HepG2 (cell line): Measurements from ENCODE around the gene HIGD1A.
"Not testable (repeated sequence)": the region's sequence is repeated elsewhere in the genome, so short reads cannot be mapped to it uniquely, and the experiment has no call there.

ENCODE experiments used
- BCL3 ChIP-seq: sonication (generic); formaldehyde crosslinking; IDR thresholded peaks from 2 replicates; pipeline ENCODE4 v1.5.1; 2020; ENCODE audit warnings: mild to moderate bottlenecking, missing genetic modification reagents, moderate library complexity
- CTCF ChIP-seq: sonication (generic); formaldehyde crosslinking; IDR thresholded peaks from 2 replicates; pipeline ENCODE4 v1.5.0; 2020; ENCODE audit warnings: mild to moderate bottlenecking, missing genetic modification reagents, moderate library complexity
- HCFC1 ChIP-seq: fragments of 150-350 bp; IDR thresholded peaks from 2 replicates; pipeline ENCODE4 v1.6.1; 2014; ENCODE audit warnings: low read depth, low read length
- MAX ChIP-seq: IDR thresholded peaks from 2 replicates; pipeline ENCODE4 v1.6.1; 2012; ENCODE audit warnings: inconsistent platforms
- POLR2A ChIP-seq, 2 experiments: IDR thresholded peaks; 2 replicates each; pipeline ENCODE4 v1.6.1; 2011; ENCODE audit warnings: low read depth in 2 of 2, low read length in 2 of 2, mild to moderate bottlenecking in 1 of 2, moderate library complexity in 1 of 2; ENCODE audit not compliant: insufficient read depth in 1 of 2
- POLR2AphosphoS5 ChIP-seq: IDR thresholded peaks from 2 replicates; pipeline ENCODE4 v1.6.1; 2012; ENCODE audit warnings: low read depth, low read length
- SIN3A ChIP-seq: IDR thresholded peaks from 2 replicates; pipeline ENCODE4 v1.6.1; 2011; ENCODE audit warnings: low read depth, mild to moderate bottlenecking, control low read depth, low read length, borderline replicate concordance
- YEATS2 ChIP-seq: sonication (generic); formaldehyde crosslinking; IDR thresholded peaks from 2 replicates; pipeline ENCODE4 v1.4.0; 2020; ENCODE audit warnings: missing genetic modification reagents, borderline replicate concordance
- ZBTB2 ChIP-seq: sonication (generic); formaldehyde crosslinking; IDR thresholded peaks from 2 replicates; pipeline ENCODE4 v1.8.0; 2022; ENCODE audit warnings: low read depth, missing genetic modification reagents
- ZBTB33 ChIP-seq: sonication (generic); formaldehyde crosslinking; IDR thresholded peaks from 2 replicates; pipeline ENCODE4 v1.4.0; 2020; ENCODE audit warnings: missing genetic modification reagents
- ZKSCAN1 ChIP-seq: fragments of 150-350 bp; IDR thresholded peaks from 2 replicates; pipeline ENCODE4 v1.6.1; 2014; ENCODE audit warnings: low read length
- ZMAT3 ChIP-seq: sonication (generic); formaldehyde crosslinking; conservative IDR thresholded peaks from 2 replicates; pipeline ENCODE4 v1.7.0; 2021; ENCODE audit warnings: missing genetic modification reagents

- TF ChIP-seq ZMAT3; YEATS2; ZKSCAN1; HCFC1; CTCF (CRISPR knock-in tag); POLR2AphosphoS5; BCL3 (CRISPR knock-in tag); ZBTB2 (CRISPR knock-in tag); MAX; POLR2A (IDR thresholded peaks at IDR 0.05; ENCODE audit: insufficient read depth in 1 of 2, low read depth in 2 of 2, low read length in 2 of 2); ZBTB33 (CRISPR knock-in tag); SIN3A: not testable (repeated sequence)
These were observed 7.0 kb upstream of the HIGD1A start for GRCh38 chr3:42811118-42811883.
